Brain pericyte (primary cell): ENCODE measurements around the gene UGT2B7.
"Not testable (repeated sequence)": the region's sequence is repeated elsewhere in the genome, so short reads cannot be mapped to it uniquely, and the experiment has no call there.

ENCODE experiments used
- DNase-seq: peaks from one replicate; pipeline ENCODE4 v3.0.0-alpha.2; 2012; ENCODE audit warnings: low read depth, low spot score

UGT2B7 gene

DNA sequence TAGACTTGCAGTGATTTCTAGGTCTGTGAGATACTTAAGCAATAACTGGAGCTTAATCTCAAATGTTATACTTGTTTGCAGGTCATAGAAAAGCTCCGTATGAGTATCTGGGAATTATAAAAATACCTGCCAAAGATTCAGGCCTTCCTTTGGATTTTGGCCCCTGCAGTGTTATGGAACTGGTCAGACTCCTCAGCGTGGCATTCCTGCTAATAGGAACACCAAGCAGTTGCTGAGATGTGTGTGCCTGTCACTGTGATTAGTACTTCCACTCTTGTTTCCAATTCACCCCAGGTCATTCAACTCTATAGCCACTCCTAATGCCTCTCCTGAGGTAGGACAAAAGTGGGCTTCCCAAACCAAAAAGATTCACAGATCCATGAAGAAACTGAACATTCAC lies 7.8 kb upstream of the UGT2B7 start:
- DNase-seq = no peak

DNA sequence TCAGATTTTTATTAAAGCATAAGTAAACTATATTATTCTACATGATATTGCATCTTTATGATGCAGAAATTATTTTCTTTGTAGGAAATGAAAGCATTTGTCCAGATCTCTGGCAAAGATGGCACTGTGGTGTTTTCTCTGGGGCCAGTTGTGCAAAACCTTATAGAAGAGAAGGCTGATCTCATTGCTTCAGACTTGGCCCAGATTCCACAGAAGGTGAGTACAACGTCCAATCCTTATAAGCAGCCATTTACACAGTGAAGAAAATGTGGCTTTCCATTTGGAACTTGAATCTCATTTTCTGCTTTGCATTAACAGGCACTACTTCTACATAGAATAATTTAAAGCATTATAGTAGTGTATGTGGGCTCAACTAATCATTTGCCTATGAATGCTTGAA lies 6.9 kb upstream of the UGT2B7 start:
- no peak for DNase-seq

DNA sequence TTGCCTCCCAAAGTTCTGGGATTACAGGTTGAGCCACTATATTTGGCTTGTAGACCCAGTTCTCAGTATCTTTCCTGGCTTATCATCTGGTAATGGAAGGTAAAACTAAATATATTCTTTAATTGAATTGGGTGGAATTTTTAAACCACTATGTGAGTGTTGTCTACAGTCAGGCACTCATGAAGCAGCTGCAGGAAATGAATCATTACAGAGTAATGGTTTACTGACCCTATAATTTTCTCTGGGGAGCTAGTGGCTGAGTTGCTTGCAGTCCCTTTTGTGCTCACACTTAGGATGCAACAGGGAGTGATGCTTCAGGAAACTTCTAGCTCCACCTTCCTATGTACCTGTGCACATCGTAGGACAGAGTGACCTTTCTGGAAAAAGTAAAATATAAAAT lies 4.1 kb upstream of the UGT2B7 start:
- DNase-seq = no peak

DNA sequence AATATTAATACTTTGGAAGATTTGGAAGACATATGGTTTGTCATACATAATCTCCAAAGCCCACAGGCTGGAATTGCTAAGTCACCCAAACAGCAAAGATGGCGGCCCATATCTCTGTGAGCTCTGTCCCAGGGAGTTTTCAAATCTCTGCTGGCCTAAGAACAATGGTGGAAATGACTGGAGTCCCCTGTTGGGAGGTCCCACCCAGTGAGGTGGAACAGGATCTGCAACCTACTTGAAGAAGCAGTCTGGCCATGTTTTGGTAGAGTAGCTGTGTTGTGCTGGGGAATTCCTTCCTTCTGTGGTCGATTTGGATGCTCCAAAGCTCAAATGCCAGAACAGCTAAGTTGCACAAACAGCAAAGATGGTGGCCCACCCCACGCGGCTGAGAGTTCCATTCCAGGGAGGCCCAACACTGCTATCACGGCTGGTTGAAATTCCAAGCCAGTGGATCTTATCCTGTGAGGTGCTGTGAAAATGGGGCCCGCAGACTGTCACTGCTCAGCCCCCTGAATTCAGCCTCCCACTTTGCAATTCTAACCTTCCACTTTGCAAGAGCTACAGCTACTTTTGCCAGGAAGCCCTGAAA lies 3.2 kb upstream of the UGT2B7 start:
- DNase-seq = no peak

DNA sequence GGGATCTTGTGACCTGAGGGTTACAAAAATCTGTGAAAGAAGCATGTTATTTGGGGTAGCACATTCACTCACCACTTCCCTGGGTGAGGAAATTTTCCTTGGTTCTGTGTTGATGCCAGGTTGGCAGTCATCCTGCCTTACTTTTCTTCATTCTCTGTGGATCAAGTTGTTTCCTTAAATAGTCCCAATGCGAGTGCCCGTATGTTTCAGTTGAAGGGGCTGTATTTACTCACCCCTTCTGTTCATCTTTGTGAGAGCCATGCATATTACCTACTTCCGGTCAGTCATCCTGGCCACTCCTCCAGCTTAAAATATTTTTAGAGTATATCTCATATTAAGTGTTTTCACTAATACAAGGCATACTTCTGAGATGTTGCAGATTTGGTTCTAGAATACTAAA lies 2.6 kb upstream of the UGT2B7 start:
- no peak for DNase-seq

DNA sequence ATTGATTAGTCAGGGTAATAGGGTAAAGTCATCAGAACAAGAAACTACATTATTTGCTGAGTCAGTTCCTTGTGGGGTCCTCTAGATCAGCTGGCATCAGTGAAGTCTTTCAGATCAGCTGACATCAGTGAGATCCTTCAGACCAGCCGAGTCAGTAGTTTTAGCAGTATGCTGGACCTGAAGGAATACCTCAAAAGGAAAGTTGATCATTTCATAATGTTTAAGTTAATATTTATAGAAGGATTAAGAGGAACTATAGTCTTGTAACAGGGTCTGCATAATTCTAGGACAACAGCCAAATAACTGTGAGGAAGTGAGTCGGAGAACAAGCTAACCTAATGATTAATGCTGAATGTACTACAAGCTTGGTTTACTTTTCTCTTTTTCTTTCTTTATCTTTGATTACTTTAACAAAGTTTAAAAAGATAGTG lies 958 bp upstream of the UGT2B7 start:
- DNase-seq = peak; percentile 47

DNA sequence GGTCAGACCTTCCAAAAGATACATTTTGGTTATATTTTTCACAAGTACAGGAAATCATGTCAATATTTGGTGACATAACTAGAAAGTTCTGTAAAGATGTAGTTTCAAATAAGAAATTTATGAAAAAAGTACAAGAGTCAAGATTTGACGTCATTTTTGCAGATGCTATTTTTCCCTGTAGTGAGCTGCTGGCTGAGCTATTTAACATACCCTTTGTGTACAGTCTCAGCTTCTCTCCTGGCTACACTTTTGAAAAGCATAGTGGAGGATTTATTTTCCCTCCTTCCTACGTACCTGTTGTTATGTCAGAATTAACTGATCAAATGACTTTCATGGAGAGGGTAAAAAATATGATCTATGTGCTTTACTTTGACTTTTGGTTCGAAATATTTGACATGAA lies 536 bp downstream of the UGT2B7 start:
- no peak for DNase-seq

DNA sequence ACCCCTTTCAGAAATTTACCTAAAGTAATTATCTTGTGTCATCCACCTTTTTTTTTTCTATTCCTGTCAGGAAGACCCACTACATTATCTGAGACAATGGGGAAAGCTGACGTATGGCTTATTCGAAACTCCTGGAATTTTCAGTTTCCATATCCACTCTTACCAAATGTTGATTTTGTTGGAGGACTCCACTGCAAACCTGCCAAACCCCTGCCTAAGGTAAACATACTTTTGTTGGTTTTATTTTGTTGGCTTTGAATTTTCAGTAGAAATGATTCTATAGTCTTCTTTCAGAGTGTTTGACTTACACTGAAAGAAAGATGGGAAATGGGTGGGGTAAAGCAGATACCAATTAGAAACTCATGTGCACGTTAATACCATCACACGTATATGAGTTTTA lies 2.2 kb downstream of the UGT2B7 start:
- DNase-seq = no peak

DNA sequence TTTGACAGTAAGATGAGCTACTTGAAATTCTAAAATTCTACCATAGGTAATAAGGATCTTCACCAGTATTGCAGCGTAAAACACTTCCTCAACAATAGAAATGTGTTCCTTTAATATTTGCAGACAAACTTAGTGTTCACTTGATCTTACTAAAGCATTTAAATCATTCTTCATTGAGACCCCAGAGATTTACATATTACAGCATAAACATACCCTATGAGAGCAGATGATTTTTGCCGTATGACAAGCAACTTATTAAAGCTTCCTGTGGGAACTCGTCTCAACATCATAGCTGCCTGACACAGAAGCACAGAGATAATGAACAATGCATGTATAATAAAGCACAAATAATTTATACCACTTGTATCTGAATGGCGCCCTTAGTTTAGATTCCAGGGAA lies 3.6 kb downstream of the UGT2B7 start:
- DNase-seq = no peak

DNA sequence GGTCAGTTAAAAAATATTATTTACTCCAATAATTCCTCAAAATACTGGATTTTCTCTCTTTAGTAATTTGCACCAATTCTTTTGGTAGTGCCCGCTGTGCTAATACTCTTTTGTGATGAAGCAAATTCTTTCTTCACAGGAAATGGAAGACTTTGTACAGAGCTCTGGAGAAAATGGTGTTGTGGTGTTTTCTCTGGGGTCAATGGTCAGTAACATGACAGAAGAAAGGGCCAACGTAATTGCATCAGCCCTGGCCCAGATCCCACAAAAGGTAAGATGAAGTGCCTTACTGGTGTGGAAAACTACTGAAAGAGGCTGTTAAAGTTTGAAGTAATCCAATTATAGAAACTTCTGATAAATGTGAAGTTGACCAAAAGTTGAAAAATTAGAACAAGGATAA lies 6.4 kb downstream of the UGT2B7 start:
- not testable (repeated sequence) for DNase-seq

DNA sequence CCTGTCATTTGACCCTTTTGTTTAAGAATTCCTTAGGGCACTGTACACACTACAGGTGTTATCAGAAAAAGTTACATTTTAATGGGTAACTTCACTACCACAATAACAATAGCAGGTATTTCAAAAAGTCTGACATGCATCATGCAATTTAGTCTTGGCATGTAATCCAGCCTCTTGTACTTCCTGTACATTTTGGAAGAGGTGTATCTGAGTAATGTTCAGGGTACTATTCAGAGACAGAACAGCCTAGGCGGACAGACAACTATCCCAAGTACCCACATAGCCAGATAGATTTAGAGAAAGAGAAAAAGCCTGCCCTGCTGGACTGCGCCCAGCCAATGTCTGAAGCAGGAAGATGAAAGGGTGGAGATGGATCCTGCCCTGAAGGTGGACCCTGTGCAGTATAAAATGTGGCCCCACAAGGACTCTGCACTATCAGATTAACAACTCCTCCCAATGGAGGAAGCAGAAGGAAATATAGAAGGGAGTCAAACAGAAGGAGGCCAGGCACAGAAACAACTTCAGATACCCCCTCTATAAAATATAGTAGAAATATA lies 8.5 kb downstream of the UGT2B7 start:
- DNase-seq = no peak

DNA sequence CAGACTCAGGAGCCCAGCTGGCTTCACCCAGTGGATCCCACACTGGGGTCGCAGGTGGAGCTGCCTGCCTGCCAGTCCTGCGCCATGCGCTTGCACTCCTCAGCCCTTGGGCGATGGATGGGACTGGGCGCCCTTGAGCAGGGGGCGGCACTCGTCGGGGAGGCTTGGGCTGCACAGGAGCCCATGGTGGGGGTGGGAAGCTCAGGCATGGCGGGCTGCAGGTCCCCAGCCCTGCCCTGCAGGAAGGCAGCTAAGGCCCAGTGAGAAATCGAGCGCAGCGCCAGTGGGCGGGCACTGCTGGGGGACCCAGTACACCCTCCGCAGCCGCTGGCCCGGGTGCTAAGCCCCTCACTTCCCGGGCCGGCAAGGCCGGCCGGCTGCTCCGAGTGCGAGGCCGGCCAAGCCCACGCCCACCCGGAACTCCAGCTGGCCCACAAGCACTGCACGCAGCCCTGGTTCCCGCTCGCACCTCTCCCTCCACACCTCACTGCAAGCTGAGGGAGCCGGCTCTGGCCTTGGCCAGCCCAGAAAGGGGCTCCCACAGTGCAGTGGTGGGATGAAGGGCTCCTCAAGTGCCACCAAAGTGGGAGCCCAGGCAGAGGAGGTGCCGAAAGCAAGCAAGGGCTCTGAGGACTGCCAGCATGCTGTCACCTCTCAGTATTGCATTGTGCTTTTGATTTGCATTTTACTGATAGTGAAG lies 19.0 kb downstream of the UGT2B7 start:
- DNase-seq = not testable (repeated sequence)

DNA sequence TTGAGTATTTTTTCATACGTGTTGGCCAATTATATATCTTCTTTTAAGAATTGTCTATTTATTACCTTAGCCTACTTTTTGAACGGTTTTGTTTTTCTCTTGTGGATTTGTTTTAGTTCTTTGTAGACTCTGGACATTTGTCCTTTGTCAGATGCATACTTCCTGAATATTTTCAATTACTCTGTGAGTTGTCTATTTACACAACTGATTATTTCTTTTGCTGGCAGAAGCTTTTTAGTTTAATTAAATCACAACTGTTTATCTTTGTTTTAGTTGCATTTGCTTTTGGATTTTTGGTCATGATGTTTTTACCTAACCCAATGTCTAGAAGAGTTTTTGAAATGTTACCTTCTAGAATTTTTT lies 19.6 kb downstream of the UGT2B7 start:
- DNase-seq = no peak

DNA sequence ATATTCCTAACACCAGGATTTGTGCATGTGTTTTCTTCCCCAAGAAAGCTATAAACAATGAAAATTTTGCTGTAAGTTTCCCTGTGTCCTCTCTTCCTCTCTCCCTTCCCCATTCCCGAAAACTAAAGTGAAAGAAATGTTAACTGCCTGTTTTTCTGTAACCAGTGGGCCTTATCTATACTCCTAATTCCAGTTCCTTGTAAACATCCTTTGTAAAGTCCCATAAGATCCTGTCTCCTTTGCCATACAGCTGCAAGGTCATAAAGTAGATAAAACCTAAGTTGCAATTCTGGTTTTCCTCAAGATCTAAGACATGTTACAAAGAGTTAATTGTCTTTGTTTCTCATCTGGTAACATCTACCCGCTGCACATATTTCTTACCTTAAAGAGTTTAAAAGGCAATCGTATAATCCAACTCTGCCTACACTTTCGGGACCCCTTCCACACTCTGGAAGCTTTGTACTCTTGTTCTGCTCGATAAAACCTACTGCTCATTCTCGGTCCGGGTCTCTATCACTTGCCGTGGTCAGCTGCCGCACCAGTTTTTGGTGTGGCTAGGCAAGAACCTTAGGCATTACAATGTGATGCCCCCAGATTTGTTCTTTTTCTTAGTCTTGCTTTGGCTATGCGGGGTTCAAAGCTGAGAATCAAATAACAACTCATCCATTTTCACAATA lies 20.5 kb downstream of the UGT2B7 start:
- no peak for DNase-seq

DNA sequence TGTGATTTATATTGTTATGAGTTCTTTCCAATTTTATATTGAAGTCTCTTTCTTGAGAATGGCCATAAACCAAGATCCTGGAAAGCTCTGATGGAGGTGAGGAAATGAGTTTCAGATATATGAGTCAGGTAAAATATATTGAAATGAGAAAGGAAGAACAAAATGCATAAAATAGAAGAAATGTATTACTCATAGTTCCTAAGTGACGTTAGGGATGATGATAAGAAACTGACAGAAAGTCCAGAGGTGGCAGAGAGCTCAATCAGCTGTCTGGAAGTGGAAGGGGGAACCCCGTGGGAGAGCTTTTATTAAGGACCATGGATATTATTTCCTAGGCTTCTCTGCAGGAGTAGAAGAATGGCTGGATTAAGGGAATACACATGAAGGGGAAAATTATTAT lies 24.6 kb downstream of the UGT2B7 start:
- DNase-seq = no peak

DNA sequence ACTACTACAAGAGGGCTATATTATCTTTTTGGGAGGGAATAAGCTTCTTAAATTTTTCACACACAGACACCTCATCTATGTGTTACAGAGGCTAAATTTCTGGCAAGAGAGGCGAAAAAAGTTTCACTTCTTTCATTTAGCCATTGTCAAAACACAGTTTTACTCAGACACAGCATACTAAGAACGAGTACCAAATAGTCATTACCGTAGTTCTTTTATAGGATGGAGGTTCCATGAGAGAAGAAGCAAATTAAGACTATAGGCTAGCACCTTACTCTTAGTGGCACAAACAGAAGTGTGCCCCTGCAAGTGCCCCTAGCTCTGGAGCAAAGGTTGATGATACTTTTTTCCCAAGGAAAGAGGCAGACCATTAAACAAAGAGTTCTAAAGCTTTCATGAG lies 26.2 kb downstream of the UGT2B7 start:
- DNase-seq = no peak

DNA sequence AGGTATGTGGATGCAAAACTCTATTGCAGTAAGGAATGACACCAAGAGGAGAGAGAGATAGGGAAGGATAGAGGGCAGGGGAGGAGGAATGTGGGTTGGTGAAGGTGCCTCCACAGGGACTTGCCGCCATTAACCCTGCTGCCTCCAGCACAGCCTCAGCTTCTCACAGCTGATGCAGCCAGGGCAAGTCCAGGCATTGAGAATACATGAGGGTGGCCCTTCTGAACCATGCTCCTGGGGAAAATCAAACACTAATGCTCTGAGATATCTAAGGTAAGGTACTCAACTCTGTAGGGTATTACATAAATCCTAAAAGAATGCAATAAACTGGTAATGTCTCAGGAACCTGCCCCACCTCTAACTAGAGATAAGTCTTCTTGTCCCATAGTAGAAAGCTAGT lies 28.7 kb downstream of the UGT2B7 start:
- DNase-seq = no peak

DNA sequence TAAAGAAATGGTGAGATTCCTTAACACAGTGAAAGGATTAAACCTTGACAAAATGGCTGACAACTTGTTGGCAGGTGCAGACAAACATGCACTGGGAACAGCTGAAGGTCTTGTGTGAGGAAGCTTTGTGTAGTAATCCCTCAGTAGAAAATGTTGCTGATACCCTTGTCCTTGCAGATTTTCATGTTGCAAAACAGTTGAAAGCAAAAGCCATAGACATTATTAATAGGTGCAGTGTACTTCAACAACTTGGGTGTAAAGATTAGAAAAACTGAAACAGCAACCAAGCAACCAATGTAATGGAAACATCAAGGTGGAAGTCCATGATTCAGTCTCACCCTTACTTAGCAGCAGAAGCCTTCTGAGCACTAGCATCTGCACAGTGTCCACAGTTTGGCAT lies 29.8 kb downstream of the UGT2B7 start:
- no peak for DNase-seq

DNA sequence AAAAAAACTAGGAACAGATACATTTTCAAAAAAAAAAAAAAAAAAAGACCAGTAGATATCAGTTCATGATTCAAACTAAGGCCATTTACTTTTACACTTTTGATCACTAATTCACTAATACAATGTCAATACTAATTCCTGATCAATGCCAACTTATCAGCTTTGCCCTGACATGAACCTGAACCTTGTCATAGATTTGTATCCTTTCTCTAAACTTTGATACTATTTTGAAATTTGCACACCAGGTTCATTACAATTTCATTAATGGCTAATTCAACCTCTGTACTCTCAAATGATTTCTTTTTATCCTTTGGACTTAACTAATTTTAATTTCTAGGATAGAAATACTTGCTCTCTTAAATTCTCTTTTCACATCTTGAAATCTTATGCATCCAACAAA lies 37.7 kb downstream of the UGT2B7 start:
- DNase-seq = no peak

DNA sequence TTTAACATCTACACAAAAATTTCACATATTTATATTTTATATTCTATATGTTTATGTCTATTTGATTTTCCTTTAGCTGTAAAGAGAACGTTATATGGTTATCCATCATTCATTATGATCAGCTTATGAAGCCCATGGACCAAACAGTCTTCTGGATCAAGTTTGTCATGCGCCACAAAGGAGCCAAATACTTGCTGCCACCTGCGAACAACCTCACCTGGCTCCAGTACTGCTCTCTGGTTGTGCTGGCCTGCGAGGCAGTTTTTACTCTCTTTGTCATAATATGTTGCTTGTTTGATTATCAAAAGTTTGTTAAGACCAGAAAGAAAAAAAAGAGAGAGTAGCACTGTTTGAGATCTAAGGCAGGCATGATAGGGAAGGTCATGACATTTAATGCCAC lies 38.2 kb downstream of the UGT2B7 start:
- DNase-seq = no peak

DNA sequence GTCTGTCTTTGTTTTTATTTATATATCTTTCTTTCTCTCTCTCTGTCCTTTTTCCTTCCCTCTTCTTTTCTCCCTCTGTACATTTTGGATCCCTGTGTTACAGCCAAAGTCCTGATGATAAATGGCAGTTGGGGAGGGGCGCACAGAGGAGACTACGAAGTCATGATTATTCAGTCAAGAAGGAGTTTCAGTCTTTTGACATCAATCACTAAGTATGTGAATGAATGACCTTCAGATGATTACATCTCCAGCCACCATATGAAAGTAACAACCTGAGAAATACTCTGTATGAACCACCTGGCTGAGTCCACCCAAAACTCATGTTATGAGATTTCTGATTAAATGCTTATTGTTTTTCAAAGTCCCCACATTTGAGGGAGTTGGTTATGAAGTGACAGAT lies 45.0 kb downstream of the UGT2B7 start:
- no peak for DNase-seq

DNA sequence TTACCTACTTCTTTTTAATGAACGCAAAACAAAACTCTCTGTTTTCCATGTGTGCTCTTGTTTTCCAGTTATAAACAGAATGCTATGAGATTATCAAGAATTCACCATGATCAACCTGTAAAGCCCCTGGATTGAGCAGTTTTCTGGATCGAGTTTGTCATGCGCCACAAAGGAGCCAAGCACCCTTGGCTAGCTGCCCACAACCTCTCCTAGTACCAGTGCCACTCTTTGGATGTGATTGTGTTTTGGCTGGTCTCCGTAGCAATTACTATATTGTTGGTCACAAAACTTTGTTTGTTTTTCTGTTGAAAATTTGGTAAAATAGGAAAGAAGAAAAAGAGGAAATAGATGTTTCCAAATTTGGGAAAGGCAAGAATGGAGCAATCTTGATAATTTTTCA lies 51.1 kb downstream of the UGT2B7 start:
- no peak for DNase-seq

DNA sequence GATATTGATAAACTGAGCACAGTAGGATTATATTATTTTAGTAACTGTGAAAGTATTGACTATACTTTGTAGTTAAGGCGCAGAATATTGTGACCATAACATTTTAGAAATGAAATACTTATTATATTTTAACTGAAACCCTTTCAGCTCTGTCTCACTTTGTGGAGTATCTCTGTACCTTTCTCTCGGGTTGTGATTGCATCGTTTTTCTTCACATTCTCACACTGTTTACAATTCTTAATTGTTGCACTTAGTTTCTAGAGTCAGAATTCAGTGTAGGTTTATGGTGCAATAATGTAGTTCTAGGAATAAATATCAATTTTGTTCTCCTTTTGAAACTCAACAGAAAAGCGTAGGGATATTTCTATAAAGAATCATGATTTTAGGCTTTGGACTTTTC lies 57.7 kb downstream of the UGT2B7 start:
- DNase-seq = no peak
